Esophagus muscularis mucosa (tissue), 4 donors: ENCODE measurements around the gene GPATCH4. TPM values are rescaled to one million over a fixed set of nuclear protein-coding genes. Genes with fewer than 3 reads are reported as not detected.

Experiments used
- DNase-seq: peaks from one replicate; pipeline ENCODE4 v3.0.0-alpha.2; 2017; ENCODE audit errors: extremely low spot score
- H3K27ac ChIP-seq, 4 donors: fragments of 200-600 bp; sonication (generic); replicated peaks in 1 of 4; 1 replicate in 3 of 4; 2 replicates in 1 of 4; pipeline ENCODE4 v1.5.1; 2016 to 2019; ENCODE audit warnings: mild to moderate bottlenecking in 1 of 4
- H3K27me3 ChIP-seq, 4 donors: fragments of 200-600 bp; sonication (generic); one replicate each; pipeline versions ENCODE4 v1.5.1 to v1.6.0; 2016 to 2019
- H3K36me3 ChIP-seq, 4 donors: fragments of 200-600 bp; sonication (generic); one replicate each; pipeline ENCODE4 v1.5.1; 2016 to 2019
- H3K4me1 ChIP-seq, 4 donors: fragments of 200-600 bp; sonication (generic); one replicate each; pipeline ENCODE4 v1.5.1; 2016 to 2019
- H3K4me3 ChIP-seq, 4 donors: fragments of 200-600 bp; sonication (generic); 1 replicate in 2 of 4; 2 replicates in 2 of 4; pipeline ENCODE4 v1.5.1; 2016 to 2019; ENCODE audit warnings: mild to moderate bottlenecking in 4 of 4, moderate library complexity in 1 of 4
- H3K9me3 ChIP-seq, 4 donors: fragments of 200-600 bp; sonication (generic); 1 replicate in 3 of 4; 2 replicates in 1 of 4; pipeline ENCODE4 v1.5.1; 2016 to 2019
- CTCF ChIP-seq, 3 experiments: fragments of 200-600 bp in 2 of 3; fragments of 450-650 bp in 1 of 3; sonication (generic) in 2 of 3; IDR thresholded peaks; one replicate each; pipeline ENCODE4 v1.5.1; 2017 to 2019; ENCODE audit warnings: antibody characterized with exemption in 3 of 3, mild to moderate bottlenecking in 2 of 3, moderate library complexity in 1 of 3
- EP300 ChIP-seq: sonication (generic); formaldehyde crosslinking; IDR thresholded peaks from one replicate; pipeline ENCODE4 v1.6.1; 2017; ENCODE audit warnings: antibody characterized with exemption
- POLR2A ChIP-seq: fragments of 450-650 bp; IDR thresholded peaks from one replicate; pipeline ENCODE4 v1.6.1; 2017; ENCODE audit warnings: antibody characterized with exemption, moderate library complexity, mild to moderate bottlenecking, low read depth
- POLR2AphosphoS5 ChIP-seq, 2 donors: sonication (generic); formaldehyde crosslinking; IDR thresholded peaks; one replicate each; pipeline ENCODE4 v1.6.1; 2017; ENCODE audit warnings: antibody characterized with exemption in 2 of 2
- WGBS: methylation state at CpG from one replicate; pipeline ENCODE4 v1.1.5; 2018; 5-methylcytosine and 5-hydroxymethylcytosine counted together
- intact Hi-C: fragments of 100-400 bp; cut with DNase I; formaldehyde crosslinking; loops from one replicate; pipeline ENCODE4 v1.15.1; 2023
- total RNA-seq, 4 donors: library from RNA; depleted of rRNA; stranded (reverse); fragments of >200 nt; gene quantifications; one replicate each; pipeline versions ENCODE4 v1.1.0 to v1.2.1, GENCODE V29; 2016

The GPATCH4 gene
- total RNA-seq, 4 donors from 2014 or later = 22.6 to 32.8 (median 26.4) TPM

GRCh38 chr1:156551066-156551643 is 50.1 kb downstream of the GPATCH4 start:
- TF ChIP-seq POLR2AphosphoS5 (IDR thresholded peaks at IDR 0.05) = no peak
- TF ChIP-seq EP300 = no peak
- TF ChIP-seq POLR2A = no peak
- no peak for TF ChIP-seq CTCF (IDR thresholded peaks at IDR 0.05)
- intact Hi-C loops = no loop called here
- WGBS = 91% methylated on average over 3 of the region's 3 CpGs
- Histone ChIP-seq H3K9me3 (no peaks in the 10 kb centered on the region), H3K4me1 (peaks cover 0 to 10% (median 4%) of the 10 kb centered on the region in 4 donors), H3K4me3 (no peak overlapping the region), H3K27ac (no peak overlapping the region), H3K36me3 (no peaks in the 10 kb centered on the region), H3K27me3 (no peaks in the 10 kb centered on the region)
- no peak for DNase-seq

GRCh38 chr1:156550346-156550745 is 50.9 kb downstream of the GPATCH4 start:
- Histone ChIP-seq H3K9me3 (no peaks in the 10 kb centered on the region), H3K4me3 (no peak overlapping the region), H3K27ac (no peak overlapping the region), H3K27me3 (no peaks in the 10 kb centered on the region), H3K4me1 (peaks cover 0 to 10% (median 4%) of the 10 kb centered on the region in 4 donors), H3K36me3 (no peaks in the 10 kb centered on the region)
- no peak for DNase-seq
- intact Hi-C loops = no loop called here
- TF ChIP-seq POLR2A (no peak), CTCF (IDR thresholded peaks at IDR 0.05) (no peak), EP300 (no peak)
- WGBS = 71% methylated on average over 4 of the region's 5 CpGs

- Histone ChIP-seq H3K4me3 (no peak overlapping the region), H3K4me1 (peaks cover 0 to 10% (median 4%) of the 10 kb centered on the region in 4 donors), H3K27me3 (no peaks in the 10 kb centered on the region), H3K36me3 (no peaks in the 10 kb centered on the region), H3K9me3 (no peaks in the 10 kb centered on the region), H3K27ac (no peak overlapping the region)
- intact Hi-C loops = no loop called here
- 100% methylated on average over 1 of the region's 1 CpG for WGBS
- DNase-seq = no peak
- TF ChIP-seq POLR2A (no peak), EP300 (no peak), CTCF (IDR thresholded peaks at IDR 0.05) (no peak)
Measured at GRCh38 chr1:156549831-156550230, 51.4 kb downstream of the GPATCH4 start.

GRCh38 chr1:156549390-156549789 is 51.9 kb downstream of the GPATCH4 start:
- Histone ChIP-seq H3K4me1 (peaks cover 0 to 9% (median 4%) of the 10 kb centered on the region in 4 donors), H3K4me3 (no peak overlapping the region), H3K36me3 (no peaks in the 10 kb centered on the region), H3K27ac (no peak overlapping the region), H3K9me3 (no peaks in the 10 kb centered on the region), H3K27me3 (no peaks in the 10 kb centered on the region)
- TF ChIP-seq POLR2A (no peak), POLR2AphosphoS5 (IDR thresholded peaks at IDR 0.05) (no peak), EP300 (no peak), CTCF (IDR thresholded peaks at IDR 0.05) (no peak)
- DNase-seq = no peak
- WGBS = 81% methylated on average over 2 of the region's 2 CpGs
- intact Hi-C loops = no loop called here

GRCh38 chr1:156547982-156548381 is 53.3 kb downstream of the GPATCH4 start:
- Histone ChIP-seq H3K9me3 (no peaks in the 10 kb centered on the region), H3K27ac (no peak overlapping the region), H3K36me3 (no peaks in the 10 kb centered on the region), H3K4me1 (no peaks in the 10 kb centered on the region), H3K27me3 (no peaks in the 10 kb centered on the region), H3K4me3 (no peak overlapping the region)
- intact Hi-C loops = no loop called here
- no peak for DNase-seq
- WGBS = 94% methylated on average over 9 of the region's 9 CpGs
- no peak for TF ChIP-seq EP300
- no peak for TF ChIP-seq POLR2AphosphoS5 (IDR thresholded peaks at IDR 0.05)
- TF ChIP-seq POLR2A = no peak
- no peak for TF ChIP-seq CTCF (IDR thresholded peaks at IDR 0.05)
